IPS-18a (cell line): ENCODE results near the gene C19orf25.

Experiments
- H3K27ac ChIP-seq: one replicate; pipeline ENCODE4 v1.5.1; 2013; ENCODE audit warnings: low read length
- H3K27me3 ChIP-seq: one replicate; pipeline ENCODE4 v1.6.1; 2013; ENCODE audit warnings: mild to moderate bottlenecking, low read length; ENCODE audit not compliant: control insufficient read depth, insufficient read depth
- H3K36me3 ChIP-seq: one replicate; pipeline ENCODE4 v1.6.1; 2013; ENCODE audit warnings: low read depth, low read length; ENCODE audit not compliant: control insufficient read depth
- H3K4me1 ChIP-seq: one replicate; pipeline ENCODE4 v1.6.1; 2013; ENCODE audit warnings: low read depth, low read length; ENCODE audit not compliant: control insufficient read depth
- H3K4me3 ChIP-seq: one replicate; pipeline ENCODE4 v1.5.1; 2013; ENCODE audit warnings: low read length
- H3K9ac ChIP-seq: one replicate; pipeline ENCODE4 v1.6.1; 2013; ENCODE audit warnings: mild to moderate bottlenecking, low read length, moderate library complexity
- H3K9me3 ChIP-seq: one replicate; pipeline ENCODE4 v1.6.1; 2013; ENCODE audit warnings: low read depth, low read length; ENCODE audit not compliant: control insufficient read depth

C19orf25 gene

DNA sequence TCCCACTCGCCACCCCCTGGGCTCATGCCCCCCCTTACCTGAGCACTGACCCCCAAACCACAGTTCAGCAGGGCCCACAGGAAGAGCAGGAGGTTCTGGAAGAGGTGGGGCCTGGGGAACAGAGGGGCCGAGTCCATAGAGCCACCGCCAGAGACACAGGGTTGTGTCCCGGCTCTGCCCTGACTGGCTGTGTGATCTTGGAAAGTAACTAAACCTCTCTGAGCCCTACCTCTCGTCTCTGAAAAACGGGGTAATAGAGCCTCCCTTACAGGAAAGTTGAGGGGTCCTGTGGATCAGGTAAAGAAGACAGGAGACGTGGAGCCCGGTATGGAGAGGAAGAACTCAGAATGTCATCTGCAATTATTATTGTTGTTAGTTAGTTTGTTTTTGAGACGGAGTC is 31.8 kb upstream of the C19orf25 start:
- no peaks in the 10 kb centered on the region for H3K36me3 ChIP-seq
- no peak overlapping the region for H3K4me3 ChIP-seq
- H3K9ac ChIP-seq, result no peak overlapping the region
- H3K27me3 ChIP-seq, result peaks cover 58% of the 10 kb centered on the region
- no peak overlapping the region for H3K27ac ChIP-seq
- no peaks in the 10 kb centered on the region for H3K9me3 ChIP-seq
- H3K4me1 ChIP-seq, result no peaks in the 10 kb centered on the region

DNA sequence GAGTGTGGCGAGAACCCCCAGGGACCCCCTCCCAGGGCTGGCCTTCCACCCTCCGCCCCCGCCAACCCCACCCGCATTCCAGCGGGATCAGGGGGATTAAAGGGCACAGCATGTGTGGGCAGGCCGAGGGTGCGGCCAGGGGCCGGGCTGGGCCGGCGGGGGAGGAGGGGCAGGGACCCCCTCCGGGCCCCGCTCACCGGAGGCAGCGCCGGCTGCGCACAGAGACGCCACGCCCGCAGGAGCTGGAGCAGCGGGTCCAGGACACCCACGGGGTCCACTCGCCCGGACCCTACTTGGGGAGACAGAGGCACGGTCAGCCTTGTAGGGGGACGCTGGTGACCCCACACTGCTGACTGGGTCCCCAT is 31.4 kb upstream of the C19orf25 start:
- Histone ChIP-seq H3K9ac (no peak overlapping the region), H3K27me3 (peaks cover 59% of the 10 kb centered on the region), H3K27ac (no peak overlapping the region), H3K9me3 (no peaks in the 10 kb centered on the region), H3K4me3 (no peak overlapping the region), H3K36me3 (no peaks in the 10 kb centered on the region), H3K4me1 (no peaks in the 10 kb centered on the region)

DNA sequence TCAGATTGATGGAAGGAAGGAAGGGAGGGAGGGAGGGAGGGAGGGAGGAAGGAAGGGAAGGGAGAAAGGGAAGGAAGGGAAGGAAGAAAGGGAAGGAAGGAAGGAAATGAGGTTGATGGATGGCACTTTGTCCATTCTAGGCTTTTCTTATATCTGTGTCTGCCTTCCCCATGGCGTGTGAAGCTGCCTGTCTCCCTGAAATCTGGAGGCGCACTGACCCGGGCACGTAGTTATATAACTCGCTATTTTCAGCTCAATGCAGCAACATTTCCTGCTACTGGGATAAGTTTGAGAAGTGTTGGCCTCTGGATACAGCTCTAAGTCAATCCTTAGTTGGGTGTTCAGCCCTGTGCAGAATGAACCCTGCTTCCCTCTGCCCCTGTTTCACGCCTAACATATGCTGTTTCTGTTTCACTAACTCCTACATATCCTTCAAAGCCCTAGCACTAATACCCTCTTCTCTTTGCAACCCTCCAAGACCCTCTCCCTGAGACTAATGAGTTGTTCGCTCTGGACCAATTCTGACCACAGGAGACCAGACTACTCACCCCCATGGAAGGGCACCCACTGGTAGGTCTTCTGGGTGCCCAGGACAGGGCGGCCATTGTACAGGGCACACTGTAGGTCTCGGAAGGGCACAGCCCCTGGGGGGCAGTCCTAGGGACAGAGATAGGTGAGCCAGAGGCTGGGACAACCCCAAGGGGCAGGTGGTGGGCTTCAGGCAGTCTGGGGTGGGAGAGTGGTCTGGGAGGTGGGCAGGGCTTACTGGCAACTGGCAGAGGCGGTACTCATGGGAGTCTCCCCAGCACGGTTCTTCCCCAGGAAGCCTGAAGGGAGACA is 30.8 kb upstream of the C19orf25 start:
- no peaks in the 10 kb centered on the region for H3K4me1 ChIP-seq
- no peak overlapping the region for H3K27ac ChIP-seq
- no peak overlapping the region for H3K9ac ChIP-seq
- H3K9me3 ChIP-seq, result no peaks in the 10 kb centered on the region
- H3K4me3 ChIP-seq, result no peak overlapping the region
- H3K36me3 ChIP-seq, result no peaks in the 10 kb centered on the region
- H3K27me3 ChIP-seq, result peaks cover 59% of the 10 kb centered on the region

DNA sequence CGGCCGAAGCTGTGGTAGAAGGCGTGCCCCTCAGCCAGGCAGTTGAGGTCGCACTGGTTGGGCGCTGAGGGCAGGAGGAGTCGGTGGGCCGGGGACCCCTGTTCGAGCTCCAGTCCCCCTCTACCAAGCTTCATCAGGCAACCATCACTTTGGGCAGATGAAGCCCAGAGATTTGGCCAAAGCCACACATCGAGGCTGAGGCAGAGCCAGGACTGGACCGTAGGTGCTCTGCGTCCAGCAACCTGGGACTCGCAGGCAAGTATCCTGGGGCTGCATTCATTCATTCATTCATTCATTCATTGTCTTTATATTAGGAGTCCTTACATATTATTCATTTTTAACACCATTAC is 29.5 kb upstream of the C19orf25 start:
- H3K9me3 ChIP-seq, result no peaks in the 10 kb centered on the region
- H3K27ac ChIP-seq, result no peak overlapping the region
- peaks cover 59% of the 10 kb centered on the region for H3K27me3 ChIP-seq
- no peaks in the 10 kb centered on the region for H3K4me1 ChIP-seq
- H3K4me3 ChIP-seq, result peak overlapping the region; percentile 46
- H3K36me3 ChIP-seq, result no peaks in the 10 kb centered on the region
- no peak overlapping the region for H3K9ac ChIP-seq

DNA sequence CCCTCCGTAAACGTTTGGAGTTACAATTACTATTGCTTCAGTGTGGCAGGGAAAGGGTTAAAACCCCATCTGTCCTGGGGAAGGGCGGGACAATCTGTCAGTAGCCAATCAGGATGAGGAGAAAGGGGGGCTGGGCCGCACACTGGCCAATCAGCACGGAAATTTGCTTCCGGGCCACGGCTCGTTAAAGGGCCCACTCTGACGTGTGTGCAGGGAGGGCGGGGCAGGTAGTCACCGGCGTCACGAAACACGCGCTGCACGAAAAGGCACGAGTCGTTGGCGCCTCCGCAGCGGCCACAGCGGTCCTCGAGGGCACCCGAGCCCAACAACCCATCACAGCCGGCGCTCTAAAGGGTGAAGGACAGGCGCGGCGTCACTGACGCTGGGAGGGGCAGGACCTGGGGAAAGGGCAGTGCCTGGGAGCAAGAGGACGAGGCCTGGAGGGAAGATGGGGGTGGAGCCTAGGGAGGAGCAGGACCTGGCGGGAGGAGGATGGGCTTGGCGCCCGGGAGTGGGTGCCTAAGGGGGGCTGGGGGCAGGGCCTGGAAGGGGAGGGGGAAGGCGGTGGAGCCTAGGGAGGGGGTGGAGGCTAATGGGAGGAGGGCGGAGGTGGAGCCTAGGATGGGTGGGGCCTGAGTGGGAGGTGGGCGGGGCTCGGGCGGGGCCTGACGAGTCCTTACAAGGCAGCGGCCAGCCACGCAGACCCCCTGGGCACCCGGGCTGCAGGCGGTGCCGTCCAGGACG is 28.9 kb upstream of the C19orf25 start:
- H3K27me3 ChIP-seq, result peaks cover 61% of the 10 kb centered on the region
- no peaks in the 10 kb centered on the region for H3K4me1 ChIP-seq
- H3K4me3 ChIP-seq, result peak overlapping the region; percentile 70
- no peak overlapping the region for H3K27ac ChIP-seq
- no peaks in the 10 kb centered on the region for H3K36me3 ChIP-seq
- no peaks in the 10 kb centered on the region for H3K9me3 ChIP-seq
- no peak overlapping the region for H3K9ac ChIP-seq

DNA sequence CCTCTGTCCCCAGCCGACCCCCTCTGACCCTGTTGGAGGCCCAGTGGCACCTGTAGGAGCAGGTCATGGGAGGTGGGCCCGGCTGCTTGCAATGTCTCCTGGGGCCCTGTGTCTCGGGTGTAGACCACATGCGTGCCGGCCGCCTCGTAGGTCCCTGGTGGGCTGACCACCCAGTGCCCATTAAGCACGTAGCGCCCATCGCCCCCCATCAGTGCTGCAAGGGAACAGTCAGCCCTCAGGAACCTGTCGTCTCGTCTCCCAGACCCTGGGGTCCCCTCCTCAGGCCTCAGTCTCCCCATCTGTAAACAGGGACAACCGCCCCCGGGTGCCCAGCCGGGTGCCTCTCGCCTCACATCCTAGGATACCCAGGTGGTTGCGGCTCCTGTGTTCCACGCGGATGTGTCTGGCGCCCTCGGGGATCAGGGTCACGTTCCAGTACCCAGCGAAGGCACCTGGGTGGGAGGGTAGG is 28.2 kb upstream of the C19orf25 start:
- Histone ChIP-seq H3K9ac (no peak overlapping the region), H3K4me3 (peak overlapping the region; percentile 70), H3K27ac (no peak overlapping the region)

DNA sequence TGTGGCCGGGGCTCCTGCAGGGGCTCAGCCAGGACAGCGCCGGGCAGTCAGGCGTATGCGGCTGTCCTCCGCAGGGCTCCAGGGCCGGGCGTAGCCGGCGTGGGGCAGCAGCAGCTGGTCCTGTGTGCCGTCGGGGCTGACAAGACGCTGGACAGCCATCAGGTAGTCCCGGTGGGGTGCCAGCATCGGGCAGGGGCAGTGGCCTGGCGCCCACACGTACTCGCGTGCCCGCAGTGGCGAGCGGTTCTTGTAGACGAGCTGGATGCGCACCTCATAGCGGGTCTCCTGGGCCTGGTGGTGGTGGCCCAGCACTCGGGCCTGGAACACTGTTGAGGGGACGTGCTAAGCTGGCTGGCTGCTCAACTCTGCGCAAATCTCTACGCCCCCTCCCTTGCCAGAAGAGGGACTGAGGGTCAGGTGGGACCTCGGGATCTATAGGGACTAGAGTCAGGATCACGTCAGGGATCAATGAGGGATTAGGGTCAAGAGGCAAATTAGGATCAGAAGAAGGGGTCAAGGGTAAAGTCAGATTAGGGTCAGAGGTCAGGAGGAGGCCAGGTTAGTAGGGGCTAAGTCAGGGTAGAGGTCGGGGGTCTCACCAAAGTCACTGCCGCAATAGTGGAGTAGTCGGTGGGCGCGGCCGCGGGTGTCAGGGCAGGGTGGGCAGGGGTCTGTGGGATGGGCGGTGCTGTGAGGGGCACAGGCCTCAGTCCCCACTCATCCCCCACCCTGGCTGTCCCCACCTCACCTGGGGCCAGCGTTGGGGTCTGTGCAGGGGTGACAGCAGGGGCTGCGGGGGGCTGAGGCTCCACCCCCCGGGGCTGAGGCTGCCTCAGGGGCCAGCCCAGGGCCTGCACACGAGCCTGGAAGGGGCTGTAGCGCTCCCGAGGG is 27.2 kb upstream of the C19orf25 start:
- Histone ChIP-seq H3K9ac (no peak overlapping the region), H3K27ac (no peak overlapping the region), H3K36me3 (no peaks in the 10 kb centered on the region), H3K4me1 (no peaks in the 10 kb centered on the region), H3K9me3 (no peaks in the 10 kb centered on the region), H3K27me3 (peaks cover 49% of the 10 kb centered on the region), H3K4me3 (no peak overlapping the region)

More for the DNA sequence above, 28.2 kb upstream of the C19orf25 start:
- H3K36me3 ChIP-seq, result no peaks in the 10 kb centered on the region
- peaks cover 59% of the 10 kb centered on the region for H3K27me3 ChIP-seq
- no peaks in the 10 kb centered on the region for H3K9me3 ChIP-seq
- H3K4me1 ChIP-seq, result no peaks in the 10 kb centered on the region

DNA sequence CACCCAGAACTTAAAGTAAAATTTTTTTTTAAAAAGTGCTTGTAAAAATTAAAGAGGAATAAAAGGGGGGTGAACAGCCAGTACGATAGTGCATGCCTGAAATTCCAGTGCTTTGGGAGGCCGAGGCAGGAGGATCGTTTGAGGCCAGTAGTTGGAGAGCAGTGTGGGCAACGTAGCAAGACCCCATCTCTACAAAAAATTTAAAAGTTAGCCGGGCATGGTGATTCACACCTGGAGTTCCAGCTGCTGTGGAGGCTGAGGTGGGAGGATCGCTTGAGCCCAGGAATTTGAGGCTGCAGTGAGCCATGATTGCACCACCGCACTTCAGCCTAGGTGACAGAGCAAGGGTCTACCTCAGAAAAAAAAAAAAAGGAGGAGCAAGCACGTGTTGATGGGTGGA is 26.0 kb upstream of the C19orf25 start:
- Histone ChIP-seq H3K9ac (no peak overlapping the region), H3K9me3 (no peaks in the 10 kb centered on the region), H3K27me3 (peaks cover 37% of the 10 kb centered on the region), H3K36me3 (no peaks in the 10 kb centered on the region), H3K4me3 (no peak overlapping the region), H3K27ac (no peak overlapping the region), H3K4me1 (no peaks in the 10 kb centered on the region)

DNA sequence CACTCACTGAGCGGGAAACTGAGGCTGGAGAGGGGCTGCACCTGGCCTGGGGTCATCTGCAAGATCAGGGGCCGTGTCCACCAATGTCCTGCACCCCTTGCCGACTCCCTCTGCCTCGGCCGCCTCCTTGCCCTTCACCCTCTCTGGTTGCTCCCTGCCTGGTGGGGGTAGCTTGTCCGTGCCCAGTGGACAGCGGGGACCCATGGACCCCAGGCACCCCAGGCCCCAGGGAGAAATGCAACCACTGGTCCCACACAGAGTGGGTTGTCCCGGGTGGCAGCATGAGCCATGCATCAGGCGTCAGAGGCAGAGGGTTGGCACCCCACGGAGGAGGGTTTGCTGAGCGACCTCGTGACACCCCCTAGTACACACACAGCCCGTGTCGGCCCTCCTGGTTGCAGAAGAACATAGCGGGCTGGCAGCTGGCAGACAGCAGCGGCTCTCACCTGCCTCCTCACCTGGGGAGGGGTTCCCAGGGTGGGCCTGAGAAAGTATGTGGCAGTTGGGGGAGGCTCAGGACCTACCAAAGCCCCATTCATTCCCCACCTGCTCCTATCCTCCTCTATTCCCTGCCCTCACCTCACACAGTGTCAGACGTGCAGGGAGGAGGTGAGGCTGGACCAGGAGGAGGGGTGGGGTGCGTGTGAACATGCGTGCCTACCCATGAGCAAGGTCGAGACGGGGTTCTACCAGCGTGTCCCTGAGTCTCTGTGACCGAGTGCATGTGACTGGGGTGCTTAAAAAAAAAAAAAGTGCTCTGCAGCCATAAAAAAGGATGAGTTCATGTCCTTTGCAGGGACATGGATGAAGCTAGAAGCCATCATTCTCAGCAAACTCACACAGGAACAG is 25.1 kb upstream of the C19orf25 start:
- Histone ChIP-seq H3K27me3 (peaks cover 29% of the 10 kb centered on the region), H3K27ac (no peak overlapping the region), H3K4me1 (no peaks in the 10 kb centered on the region), H3K36me3 (no peaks in the 10 kb centered on the region), H3K9ac (no peak overlapping the region), H3K9me3 (no peaks in the 10 kb centered on the region), H3K4me3 (no peak overlapping the region)

DNA sequence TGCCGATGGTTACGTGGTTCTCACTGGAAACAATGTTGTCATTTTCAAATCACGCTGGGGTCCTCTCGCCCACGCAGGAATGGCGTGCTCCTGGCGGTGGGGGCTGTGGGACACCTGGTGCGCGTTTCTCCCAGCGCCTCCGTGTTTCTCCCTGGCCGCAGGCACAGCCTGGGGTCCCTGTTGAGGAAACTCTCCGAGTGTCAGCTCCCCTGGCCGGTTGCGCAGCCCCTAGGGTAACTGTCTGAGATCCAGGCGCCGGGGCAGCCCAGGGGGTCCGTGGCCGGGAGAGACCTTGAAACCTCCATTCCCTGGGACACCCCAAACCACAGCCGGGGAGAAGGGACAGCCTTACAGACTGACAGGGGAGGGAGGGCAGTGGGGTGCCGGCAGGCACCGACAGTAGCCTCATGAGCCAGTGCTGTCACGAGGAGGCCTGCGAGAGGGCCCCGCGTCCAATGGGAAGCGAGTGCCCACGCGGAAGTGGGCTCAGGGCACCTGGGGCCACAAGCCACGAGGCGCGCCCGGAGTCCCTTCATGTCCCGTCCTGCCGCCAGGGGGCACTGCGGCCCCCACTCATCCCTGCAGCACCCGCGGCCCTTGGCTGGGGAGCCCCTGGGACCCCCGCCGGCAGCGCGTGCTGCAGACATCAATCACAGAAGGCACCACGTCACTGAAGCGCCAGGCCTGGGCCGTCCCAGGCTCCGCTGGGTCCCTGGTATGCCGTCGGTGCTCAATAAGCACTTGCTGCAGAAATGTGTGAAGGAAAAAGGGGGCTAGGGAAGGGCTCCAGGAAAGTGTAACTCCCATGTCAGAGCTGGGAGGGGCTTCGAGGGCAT is 24.3 kb upstream of the C19orf25 start:
- Histone ChIP-seq H3K27ac (no peak overlapping the region), H3K9ac (no peak overlapping the region), H3K4me1 (no peaks in the 10 kb centered on the region), H3K36me3 (no peaks in the 10 kb centered on the region), H3K9me3 (no peaks in the 10 kb centered on the region), H3K27me3 (peaks cover 28% of the 10 kb centered on the region), H3K4me3 (no peak overlapping the region)
